Muscle layer of colon (tissue), 2 donors: ENCODE data around the gene HMG20B.

Experiments used
- H3K27ac ChIP-seq: one replicate; pipeline ENCODE4 v1.7.0; 2013; ENCODE audit warnings: low read depth, mild to moderate bottlenecking, low read length, moderate library complexity
- H3K27me3 ChIP-seq, 2 donors: one replicate each; pipeline ENCODE4 v1.7.0; 2013; ENCODE audit warnings: low read length in 2 of 2, mild to moderate bottlenecking in 2 of 2; ENCODE audit not compliant: insufficient read depth in 2 of 2, control insufficient read depth in 1 of 2
- H3K36me3 ChIP-seq: one replicate; pipeline ENCODE4 v1.7.0; 2013; ENCODE audit warnings: mild to moderate bottlenecking, low read length; ENCODE audit not compliant: insufficient read depth
- H3K4me1 ChIP-seq: one replicate; pipeline ENCODE4 v1.7.0; 2013; ENCODE audit warnings: mild to moderate bottlenecking, low read length; ENCODE audit not compliant: insufficient read depth
- H3K4me3 ChIP-seq, 2 donors: one replicate each; pipeline ENCODE4 v1.7.0; 2013; ENCODE audit warnings: low read length in 2 of 2, low read depth in 1 of 2, mild to moderate bottlenecking in 1 of 2, moderate library complexity in 1 of 2
- H3K9ac ChIP-seq: one replicate; pipeline ENCODE4 v1.7.0; 2013; ENCODE audit warnings: low read length
- H3K9me3 ChIP-seq: one replicate; pipeline ENCODE4 v1.7.0; 2013; ENCODE audit warnings: mild to moderate bottlenecking, low read length
- donor health status: abdominal sarcoma.
- donor health status: Adenocarcinoma of cecum.

The HMG20B gene

DNA sequence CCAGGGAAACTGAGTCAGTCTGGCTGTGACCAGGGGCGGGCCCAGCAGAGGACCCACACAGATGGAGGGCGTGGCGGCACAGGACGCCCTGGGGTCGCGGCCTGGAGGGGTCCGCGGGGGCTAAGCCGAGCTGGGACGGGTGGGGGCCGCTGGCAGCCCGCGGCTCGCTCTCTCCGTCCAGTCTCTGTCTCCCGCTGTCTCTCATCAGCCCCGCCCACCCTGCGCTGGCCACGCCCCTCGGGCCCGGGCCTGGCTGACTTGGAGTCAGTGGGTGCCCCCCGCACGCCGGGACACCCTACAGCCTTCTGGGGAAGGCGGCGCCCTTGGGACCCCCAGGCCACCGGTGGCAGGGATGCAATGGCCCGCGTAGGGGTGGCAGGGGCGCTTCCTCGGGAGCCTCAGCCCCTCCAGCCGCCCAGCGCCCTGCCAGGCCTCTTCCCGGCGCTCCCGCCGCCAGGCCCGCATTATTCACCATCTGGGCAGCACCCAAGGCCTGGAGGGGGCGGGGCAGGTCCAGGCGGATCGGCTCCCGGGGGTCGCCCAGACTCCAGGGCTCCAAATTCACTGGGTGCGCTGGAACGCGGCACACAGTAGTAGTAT lies 34.0 kb downstream of the HMG20B start, which contains the start of gene TBXA2R:
Gene TBXA2R, minus strand, starts transcription at position 186 of the 600 bp plus-strand sequence. CDS start 6,241 bp downstream, outside the sequence.
- Histone ChIP-seq H3K4me3 (peak within 1 kb of the TSS; percentile 54 to 68), H3K36me3 (peaks cover 9% of the 10 kb centered on the region), H3K27me3 (no peaks in the 10 kb centered on the region), H3K27ac (peak within 1 kb of the TSS; percentile 79), H3K9me3 (no peaks in the 10 kb centered on the region), H3K9ac (no peak within 1 kb of the TSS), H3K4me1 (peaks cover 13% of the 10 kb centered on the region)

DNA sequence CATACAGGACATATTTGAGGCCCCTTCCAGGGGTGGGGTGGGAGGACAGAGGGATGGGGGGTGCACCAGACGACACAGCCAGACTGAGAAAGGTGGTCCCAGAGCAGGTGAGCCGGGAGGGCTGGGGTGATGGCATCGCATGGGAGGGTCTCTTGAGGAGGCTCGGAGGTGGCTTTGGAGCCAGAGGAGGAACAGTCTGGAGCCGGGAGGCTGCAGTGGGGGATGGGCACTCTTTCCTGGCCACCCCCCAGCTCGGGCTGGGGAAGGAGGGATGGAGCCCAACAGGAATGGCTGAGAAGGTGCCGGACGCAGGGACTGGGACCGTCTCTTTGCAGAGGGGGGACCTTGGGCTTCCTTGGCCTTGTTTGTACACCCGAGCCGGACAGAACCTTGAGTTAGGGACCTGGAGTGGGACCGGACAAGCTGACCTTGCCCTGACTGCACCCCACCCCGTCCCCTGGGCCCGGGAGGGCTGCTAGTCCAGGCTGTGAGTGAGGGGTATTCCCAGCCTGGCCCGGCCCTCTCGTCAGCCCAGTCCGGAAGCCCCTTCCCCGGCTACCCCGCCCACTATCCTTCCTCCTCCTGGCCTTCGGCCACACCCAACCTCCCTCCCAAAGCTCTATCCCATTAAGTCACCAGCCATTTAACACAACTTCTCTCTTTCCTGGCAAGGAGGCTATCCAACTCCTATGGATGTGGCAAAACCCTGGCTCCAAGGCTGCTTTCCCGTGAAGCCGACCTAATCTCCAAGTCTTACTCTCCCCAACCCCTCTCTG lies 34.7 kb downstream of the HMG20B start:
- Histone ChIP-seq H3K4me3 (peak overlapping the region; percentile 54 to 68), H3K4me1 (peaks cover 13% of the 10 kb centered on the region), H3K9me3 (no peaks in the 10 kb centered on the region), H3K27me3 (no peaks in the 10 kb centered on the region), H3K27ac (peak overlapping the region; percentile 79), H3K9ac (no peak overlapping the region), H3K36me3 (peaks cover 13% of the 10 kb centered on the region)

DNA sequence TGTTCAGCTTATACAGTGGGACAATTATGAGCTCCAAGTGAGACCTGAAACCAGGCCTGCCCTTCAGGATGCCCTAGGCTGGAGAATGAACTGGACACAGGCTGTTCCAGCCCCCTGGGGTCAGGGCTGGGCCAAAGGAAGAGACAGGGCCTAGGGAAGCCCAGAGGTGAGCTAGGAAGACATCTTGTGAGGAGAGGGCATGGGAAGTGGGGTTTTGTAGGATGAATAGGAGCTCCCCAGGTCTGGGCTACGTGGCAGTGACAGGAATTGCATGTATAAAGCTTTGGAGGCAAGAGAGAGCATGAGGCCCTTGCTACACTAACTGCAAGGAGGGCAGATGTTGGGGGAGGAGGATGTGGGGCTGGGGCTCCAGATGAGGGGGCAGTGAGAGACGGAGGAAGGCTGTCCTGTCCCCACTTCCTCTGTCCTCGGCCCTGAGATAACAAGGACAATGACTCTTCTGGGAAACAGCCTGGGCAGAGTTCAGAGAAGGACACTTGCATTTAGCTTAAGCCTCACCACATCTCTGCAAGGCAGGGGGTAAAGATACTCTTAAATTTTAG lies 35.4 kb downstream of the HMG20B start:
- peaks cover 13% of the 10 kb centered on the region for H3K36me3 ChIP-seq
- H3K27ac ChIP-seq = no peak overlapping the region
- peaks cover 13% of the 10 kb centered on the region for H3K4me1 ChIP-seq
- H3K9me3 ChIP-seq = no peaks in the 10 kb centered on the region
- no peaks in the 10 kb centered on the region for H3K27me3 ChIP-seq
- no peak overlapping the region for H3K4me3 ChIP-seq
- H3K9ac ChIP-seq = no peak overlapping the region

DNA sequence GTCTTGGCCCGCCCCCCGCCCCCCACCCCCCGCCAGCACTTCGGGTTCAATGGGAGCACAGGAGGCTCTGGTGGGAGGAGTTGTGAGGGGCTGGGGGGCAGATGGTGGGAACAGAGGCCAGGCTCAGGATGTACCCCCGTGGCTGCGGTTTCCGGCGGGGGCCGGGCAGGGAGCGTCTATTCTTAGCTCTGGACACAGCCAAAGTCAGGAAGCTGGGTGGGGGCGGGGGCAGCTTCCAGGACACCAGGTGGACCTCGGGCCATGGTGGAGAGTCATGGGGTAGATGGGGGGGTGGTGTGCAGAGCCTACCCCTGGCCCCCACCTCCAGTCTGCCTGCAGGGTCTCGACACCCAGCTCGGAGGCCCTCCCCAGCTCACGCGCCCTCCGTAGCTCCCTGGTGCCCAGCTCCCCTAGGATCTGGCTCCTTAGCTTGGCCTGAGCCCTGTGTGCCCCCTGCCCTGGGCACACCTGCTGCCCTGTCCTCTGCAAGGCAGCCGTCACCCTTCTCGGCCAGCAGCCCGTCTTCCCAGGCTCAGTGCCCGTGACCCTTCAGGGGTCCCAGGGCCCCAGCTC lies 36.1 kb downstream of the HMG20B start:
- H3K4me3 ChIP-seq = no peak overlapping the region
- no peaks in the 10 kb centered on the region for H3K27me3 ChIP-seq
- no peaks in the 10 kb centered on the region for H3K9me3 ChIP-seq
- no peak overlapping the region for H3K27ac ChIP-seq
- no peak overlapping the region for H3K9ac ChIP-seq
- H3K4me1 ChIP-seq = peaks cover 13% of the 10 kb centered on the region
- peaks cover 13% of the 10 kb centered on the region for H3K36me3 ChIP-seq

DNA sequence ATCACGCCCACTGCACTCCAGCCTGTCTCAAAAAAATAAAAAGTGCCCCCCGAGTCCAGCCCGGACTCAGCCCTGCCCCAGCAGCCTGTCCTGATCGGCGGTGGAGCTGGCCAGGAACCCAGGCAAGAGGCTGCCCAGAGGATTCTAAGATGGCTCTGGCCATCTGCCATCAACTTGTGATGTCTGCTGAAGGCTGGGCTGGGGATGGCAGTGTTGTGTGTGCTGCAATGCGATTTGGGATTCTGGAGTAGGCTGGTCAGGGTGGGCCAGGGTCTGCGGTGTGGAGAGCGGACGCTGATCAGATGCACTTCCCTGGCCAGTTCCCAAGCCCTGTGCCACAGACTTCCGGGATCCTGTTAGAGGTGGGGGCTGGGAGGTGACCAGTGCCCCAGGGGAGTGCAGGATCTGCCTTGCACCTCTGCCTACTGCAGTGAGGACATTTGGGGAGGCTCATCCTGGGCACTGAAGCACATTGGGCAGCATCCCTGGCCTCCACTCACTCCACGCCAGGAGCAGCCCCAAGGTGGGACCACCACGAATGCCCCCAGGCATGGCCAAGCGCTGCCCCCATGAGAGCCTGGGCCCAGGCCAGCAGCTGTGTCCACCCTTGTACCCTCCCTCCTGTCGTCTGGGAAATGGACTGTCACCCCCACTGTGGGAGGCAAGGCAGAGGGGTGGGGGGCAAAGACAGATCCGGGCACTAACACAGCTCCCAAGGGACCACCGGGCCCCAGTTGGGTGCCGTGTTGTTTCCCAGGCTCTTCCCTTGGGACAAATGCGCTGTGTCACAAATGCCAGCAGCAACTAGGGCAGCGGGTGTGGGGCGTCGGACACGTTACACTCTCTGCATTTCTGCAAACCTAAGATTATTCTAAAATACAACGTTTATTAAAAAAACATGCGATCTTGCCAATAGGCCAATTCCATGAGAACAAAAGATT lies 37.3 kb downstream of the HMG20B start:
- Histone ChIP-seq H3K4me3 (no peak overlapping the region), H3K36me3 (peaks cover 13% of the 10 kb centered on the region), H3K9ac (no peak overlapping the region), H3K4me1 (peaks cover 13% of the 10 kb centered on the region), H3K9me3 (no peaks in the 10 kb centered on the region), H3K27ac (no peak overlapping the region), H3K27me3 (no peaks in the 10 kb centered on the region)

DNA sequence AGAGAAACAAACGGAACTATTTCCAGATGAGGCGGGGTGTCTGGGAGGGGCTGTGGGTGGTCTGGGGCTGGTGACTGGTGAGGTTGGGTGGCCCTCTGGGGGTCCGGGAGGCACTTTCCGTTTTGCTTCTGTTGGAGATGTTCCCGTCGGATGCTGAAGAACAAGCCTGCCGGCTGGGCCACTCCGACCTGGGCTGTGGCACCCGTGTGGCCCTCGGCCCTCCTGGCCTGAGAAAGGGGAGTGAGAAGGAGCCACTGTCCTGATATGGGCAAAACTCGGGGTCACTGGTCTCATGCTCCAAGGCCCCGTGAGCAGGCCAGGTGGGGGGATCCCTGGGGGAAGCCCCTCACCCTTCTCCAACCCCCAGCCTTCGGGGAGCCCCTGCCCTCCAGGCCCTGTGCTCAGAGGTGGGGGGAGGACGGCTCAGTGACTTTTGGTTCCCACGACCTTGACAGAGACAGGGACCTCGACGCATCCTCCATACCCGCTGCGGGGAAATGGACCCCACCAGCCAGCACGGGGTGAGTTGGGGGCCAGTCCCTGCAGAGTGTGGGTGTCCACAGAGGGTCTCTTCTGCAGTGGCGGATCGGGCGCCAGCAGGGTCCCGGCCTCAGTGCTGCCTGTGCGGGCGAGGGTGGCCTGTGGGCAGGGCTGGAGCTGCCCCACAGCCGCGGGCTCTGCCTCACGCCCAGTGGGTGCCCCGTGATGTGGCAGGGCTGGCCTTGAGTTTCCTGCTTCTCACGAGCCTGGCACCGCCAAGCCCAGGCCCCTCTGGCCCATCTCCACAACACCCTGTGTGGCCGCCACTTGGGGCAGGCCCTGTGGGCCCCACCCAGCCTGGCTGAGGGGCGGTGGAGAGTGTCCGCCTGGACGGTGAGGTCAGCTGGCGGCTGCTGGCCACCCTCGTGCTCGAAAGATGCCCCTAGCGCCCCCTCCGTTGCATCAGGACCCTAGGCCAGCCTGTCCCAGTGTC lies 38.3 kb downstream of the HMG20B start:
- Histone ChIP-seq H3K36me3 (peaks cover 13% of the 10 kb centered on the region), H3K4me3 (no peak overlapping the region), H3K4me1 (peaks cover 12% of the 10 kb centered on the region), H3K9ac (no peak overlapping the region), H3K27ac (no peak overlapping the region), H3K9me3 (no peaks in the 10 kb centered on the region), H3K27me3 (no peaks in the 10 kb centered on the region)

DNA sequence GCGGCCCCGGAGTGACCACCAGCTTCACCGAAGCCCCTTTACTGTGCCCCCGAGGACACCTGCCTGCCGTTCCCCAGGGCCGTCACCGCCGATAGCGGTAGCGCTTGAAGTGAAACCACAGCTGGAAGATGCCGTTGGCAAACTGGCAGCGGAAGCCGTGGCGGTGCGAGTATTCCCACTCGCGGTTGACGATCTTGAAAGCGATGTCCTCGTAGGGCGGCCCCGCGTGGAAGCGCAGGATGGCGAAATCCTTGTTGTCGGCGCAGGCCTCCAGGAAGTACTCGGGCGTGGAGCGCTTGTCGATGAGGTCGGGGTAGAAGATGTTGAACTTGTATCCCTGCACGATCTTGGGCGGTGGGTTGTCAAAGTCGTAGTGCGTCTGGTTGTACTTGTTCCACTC lies 39.1 kb downstream of the HMG20B start:
- Histone ChIP-seq H3K4me3 (no peak overlapping the region), H3K4me1 (peaks cover 8% of the 10 kb centered on the region), H3K27ac (no peak overlapping the region), H3K9me3 (no peaks in the 10 kb centered on the region), H3K9ac (no peak overlapping the region), H3K27me3 (no peaks in the 10 kb centered on the region), H3K36me3 (peaks cover 13% of the 10 kb centered on the region)

DNA sequence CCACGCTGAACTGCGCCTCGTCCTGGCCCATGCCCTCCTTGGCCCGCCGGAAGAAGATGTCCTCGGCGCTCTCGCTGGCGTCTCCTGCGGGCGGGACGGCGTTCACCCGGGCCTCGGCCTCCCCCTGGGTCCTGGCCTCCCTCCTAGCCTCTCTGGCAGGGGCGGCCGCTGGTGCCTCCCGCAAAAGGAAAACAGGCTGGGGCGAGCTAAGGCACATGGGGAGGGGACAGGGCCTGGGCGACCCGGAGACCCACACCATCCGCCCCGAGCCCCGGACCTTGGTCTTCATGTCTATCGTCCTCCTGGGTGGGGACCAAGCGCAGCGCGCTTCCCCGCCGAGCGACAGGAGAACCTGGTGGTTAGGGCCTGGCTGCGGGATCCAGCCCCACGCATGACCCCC lies 39.6 kb downstream of the HMG20B start:
- no peaks in the 10 kb centered on the region for H3K27me3 ChIP-seq
- H3K36me3 ChIP-seq = peaks cover 13% of the 10 kb centered on the region
- H3K4me1 ChIP-seq = peaks cover 7% of the 10 kb centered on the region
- no peak overlapping the region for H3K9ac ChIP-seq
- H3K9me3 ChIP-seq = no peaks in the 10 kb centered on the region
- no peak overlapping the region for H3K4me3 ChIP-seq
- no peak overlapping the region for H3K27ac ChIP-seq

DNA sequence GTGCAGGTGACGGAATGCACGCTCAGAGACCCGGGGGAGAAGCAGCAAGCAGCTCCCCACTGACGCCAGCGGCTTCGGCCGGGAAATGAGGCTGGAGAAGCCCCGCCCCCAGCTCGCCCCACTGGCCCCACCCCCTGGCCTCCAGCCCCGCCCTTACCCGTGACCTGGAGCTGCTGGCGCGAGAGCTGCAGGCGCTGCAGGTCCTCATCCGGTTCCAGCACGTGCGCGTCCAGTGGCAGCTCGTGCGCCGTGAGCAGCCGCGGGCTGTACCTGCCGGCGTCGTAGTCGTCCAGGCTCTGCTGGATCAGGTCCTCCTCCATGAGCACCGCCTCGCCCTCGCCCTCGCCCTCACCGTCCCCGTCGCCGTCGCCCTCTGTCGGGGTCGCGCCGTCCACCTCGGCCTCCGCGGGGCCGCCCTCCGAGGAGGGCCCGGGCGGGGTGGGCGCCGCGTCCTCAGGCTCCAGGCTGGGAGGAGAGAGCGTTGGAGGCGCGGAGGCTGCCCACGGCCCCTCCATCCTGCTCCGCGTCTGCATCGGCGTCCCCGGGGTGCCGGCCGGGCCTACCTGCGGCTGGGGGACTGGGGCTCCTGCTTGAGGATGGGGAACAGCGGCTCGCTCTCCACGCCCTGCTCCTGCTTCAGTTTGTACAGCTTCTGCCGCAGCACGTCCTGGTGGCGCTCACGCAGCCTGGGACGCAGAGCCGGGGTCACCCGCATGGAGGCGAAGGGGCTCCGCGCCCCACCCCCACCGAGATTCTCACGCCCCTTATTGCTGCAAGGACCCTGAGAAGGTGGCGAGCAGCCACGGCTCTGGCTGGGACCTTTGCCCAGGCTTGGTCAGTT lies 40.4 kb downstream of the HMG20B start:
- peaks cover 2% of the 10 kb centered on the region for H3K4me1 ChIP-seq
- H3K27ac ChIP-seq = no peak overlapping the region
- no peaks in the 10 kb centered on the region for H3K9me3 ChIP-seq
- H3K9ac ChIP-seq = no peak overlapping the region
- H3K36me3 ChIP-seq = peaks cover 13% of the 10 kb centered on the region
- no peak overlapping the region for H3K4me3 ChIP-seq
- H3K27me3 ChIP-seq = no peaks in the 10 kb centered on the region
